Hepatocyte (in vitro differentiated cells): Measurements from ENCODE around the gene AMPD1. TPM values are rescaled to one million over a fixed set of nuclear protein-coding genes. Genes with fewer than 3 reads are reported as not detected.

Experiments used
- DNase-seq: peaks from one replicate; pipeline ENCODE4 v3.0.0-alpha.2; 2016; ENCODE audit warnings: low spot score
- H2AFZ ChIP-seq: fragments of 200-600 bp; sonication (generic); 2 replicates; pipeline ENCODE4 v1.6.0; 2016; ENCODE audit warnings: antibody characterized with exemption, mild to moderate bottlenecking
- H3K27ac ChIP-seq: fragments of 200-600 bp; sonication (generic); 2 replicates; pipeline ENCODE4 v1.5.1; 2016; ENCODE audit warnings: mild to moderate bottlenecking
- H3K27me3 ChIP-seq: fragments of 200-600 bp; sonication (generic); 2 replicates; pipeline ENCODE4 v1.6.1; 2016
- H3K36me3 ChIP-seq: fragments of 200-600 bp; sonication (generic); replicated peaks from 2 replicates; pipeline ENCODE4 v1.5.1; 2016; ENCODE audit warnings: low read depth; ENCODE audit not compliant: insufficient read depth
- H3K4me1 ChIP-seq: fragments of 200-600 bp; sonication (generic); 2 replicates; pipeline ENCODE4 v1.5.1; 2016; ENCODE audit warnings: mild to moderate bottlenecking, moderate library complexity; ENCODE audit not compliant: insufficient read depth
- H3K4me2 ChIP-seq: fragments of 200-600 bp; sonication (generic); 2 replicates; pipeline ENCODE4 v1.6.0; 2016
- H3K4me3 ChIP-seq: fragments of 200-600 bp; sonication (generic); 2 replicates; pipeline ENCODE4 v1.5.1; 2016; ENCODE audit warnings: mild to moderate bottlenecking
- H3K79me2 ChIP-seq: fragments of 200-600 bp; sonication (generic); 2 replicates; pipeline ENCODE4 v1.6.0; 2017; ENCODE audit warnings: mild to moderate bottlenecking
- H3K9me2 ChIP-seq: fragments of 200-600 bp; sonication (generic); replicated peaks from 2 replicates; pipeline ENCODE4 v1.6.0; 2017; ENCODE audit warnings: mild to moderate bottlenecking; ENCODE audit not compliant: insufficient read depth
- H3K9me3 ChIP-seq: fragments of 200-600 bp; sonication (generic); 2 replicates; pipeline ENCODE4 v1.5.1; 2016; ENCODE audit warnings: low read depth, mild to moderate bottlenecking
- H4K20me1 ChIP-seq: fragments of 200-600 bp; sonication (generic); 2 replicates; pipeline ENCODE4 v1.6.0; 2016; ENCODE audit warnings: mild to moderate bottlenecking; ENCODE audit not compliant: insufficient read depth, poor library complexity, severe bottlenecking
- EZH2 ChIP-seq: fragments of 200-600 bp; sonication (generic); IDR thresholded peaks from 2 replicates; pipeline ENCODE4 v1.6.1; 2016; ENCODE audit warnings: antibody characterized with exemption, mild to moderate bottlenecking, borderline replicate concordance
- EZH2phosphoT487 ChIP-seq: fragments of 200-600 bp; sonication (generic); IDR thresholded peaks from one replicate; pipeline ENCODE4 v1.6.1; 2018; ENCODE audit warnings: antibody characterized with exemption, mild to moderate bottlenecking, low read depth, moderate library complexity; ENCODE audit not compliant: unreplicated experiment, severe bottlenecking
- WGBS: methylation state at CpG from one replicate; pipeline ENCODE4 v1.1.6; 2016; ENCODE audit warnings: low lambda C conversion rate; ENCODE audit errors: missing lambda C conversion rate; 5-methylcytosine and 5-hydroxymethylcytosine counted together
- polyA plus RNA-seq: library from polyadenylated mRNA; unstranded; fragments of >200 nt; fragmentation: Nextera tagmentation; extraction: Ambion mirVana; gene quantifications from 2 replicates; pipeline ENCODE4 v1.2.1, GENCODE V29; 2016
- total RNA-seq: library from RNA; depleted of rRNA; stranded (reverse); fragments of >200 nt; gene quantifications from 2 replicates; pipeline ENCODE4 v1.2.3, GENCODE V29; 2014
- TF ChIP-seq, protein P1 (sequence below): fragments of 200-600 bp; sonication (generic); IDR thresholded peaks from 2 replicates; pipeline ENCODE4 v1.5.1; 2016; ENCODE audit warnings: antibody characterized with exemption, mild to moderate bottlenecking; ENCODE audit not compliant: poor library complexity

AMPD1 gene
- total and polyA plus RNA-seq, 2 experiments from 2014 or later = not detected

DNA sequence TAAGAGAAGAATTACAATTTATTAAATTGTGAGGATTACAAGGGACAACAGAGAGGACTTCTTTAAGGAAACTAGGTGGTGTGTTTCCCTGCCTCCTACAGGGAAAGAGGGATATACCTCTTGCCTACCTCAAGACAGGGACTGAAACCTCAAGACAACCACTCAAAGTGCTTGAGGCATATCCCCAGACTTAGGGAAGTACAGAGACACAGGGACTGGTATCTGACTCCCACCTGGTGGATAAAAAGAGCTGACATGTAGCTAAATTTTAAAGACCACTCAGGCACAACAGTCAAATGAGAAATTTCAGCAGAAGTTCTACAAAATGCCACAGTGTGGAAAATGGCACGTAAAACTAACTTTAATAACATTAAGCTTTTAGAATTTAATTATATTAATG is 46.8 kb downstream of the AMPD1 start:
- no peaks in the 10 kb centered on the region for H3K27me3 ChIP-seq
- 89% methylated on average over 1 of the region's 1 CpG for WGBS
- no peak overlapping the region for H2AFZ ChIP-seq
- TF ChIP-seq EZH2 = no peak
- DNase-seq = no peak
- H3K9me3 ChIP-seq = no peaks in the 10 kb centered on the region
- no peaks in the 10 kb centered on the region for H3K36me3 ChIP-seq
- H3K9me2 ChIP-seq = no peaks in the 10 kb centered on the region
- H3K79me2 ChIP-seq = no peaks in the 10 kb centered on the region
- H3K4me3 ChIP-seq = no peak overlapping the region
- H3K4me2 ChIP-seq = no peak overlapping the region
- no peak overlapping the region for H3K27ac ChIP-seq
- H4K20me1 ChIP-seq = no peaks in the 10 kb centered on the region
- no peaks in the 10 kb centered on the region for H3K4me1 ChIP-seq

DNA sequence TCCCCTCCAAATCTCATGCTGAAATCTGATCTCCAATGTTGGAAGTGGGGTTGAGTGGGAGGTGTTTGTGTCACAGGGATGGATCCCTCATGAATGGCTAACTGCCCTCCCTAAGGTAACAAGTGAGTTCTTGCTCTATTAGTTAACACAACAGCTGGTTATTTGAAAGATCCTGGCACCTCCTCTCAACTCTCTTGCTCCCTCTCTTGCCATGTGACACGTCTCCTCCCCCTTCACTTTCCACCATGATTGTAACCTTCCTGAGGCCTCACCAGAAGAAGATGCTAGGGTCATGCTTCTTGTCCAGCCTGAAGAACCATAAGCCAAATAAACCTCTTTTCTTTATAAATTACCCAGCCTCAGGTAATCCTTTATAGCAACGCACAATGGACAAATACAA is 54.0 kb downstream of the AMPD1 start:
- H3K27me3 ChIP-seq = no peaks in the 10 kb centered on the region
- no peak overlapping the region for H3K4me2 ChIP-seq
- no peak overlapping the region for H2AFZ ChIP-seq
- H3K9me2 ChIP-seq = no peaks in the 10 kb centered on the region
- no peaks in the 10 kb centered on the region for H3K9me3 ChIP-seq
- H3K79me2 ChIP-seq = no peaks in the 10 kb centered on the region
- H3K36me3 ChIP-seq = no peaks in the 10 kb centered on the region
- H3K27ac ChIP-seq = no peak overlapping the region
- no peak for TF ChIP-seq EZH2phosphoT487
- TF ChIP-seq, protein P1, sequence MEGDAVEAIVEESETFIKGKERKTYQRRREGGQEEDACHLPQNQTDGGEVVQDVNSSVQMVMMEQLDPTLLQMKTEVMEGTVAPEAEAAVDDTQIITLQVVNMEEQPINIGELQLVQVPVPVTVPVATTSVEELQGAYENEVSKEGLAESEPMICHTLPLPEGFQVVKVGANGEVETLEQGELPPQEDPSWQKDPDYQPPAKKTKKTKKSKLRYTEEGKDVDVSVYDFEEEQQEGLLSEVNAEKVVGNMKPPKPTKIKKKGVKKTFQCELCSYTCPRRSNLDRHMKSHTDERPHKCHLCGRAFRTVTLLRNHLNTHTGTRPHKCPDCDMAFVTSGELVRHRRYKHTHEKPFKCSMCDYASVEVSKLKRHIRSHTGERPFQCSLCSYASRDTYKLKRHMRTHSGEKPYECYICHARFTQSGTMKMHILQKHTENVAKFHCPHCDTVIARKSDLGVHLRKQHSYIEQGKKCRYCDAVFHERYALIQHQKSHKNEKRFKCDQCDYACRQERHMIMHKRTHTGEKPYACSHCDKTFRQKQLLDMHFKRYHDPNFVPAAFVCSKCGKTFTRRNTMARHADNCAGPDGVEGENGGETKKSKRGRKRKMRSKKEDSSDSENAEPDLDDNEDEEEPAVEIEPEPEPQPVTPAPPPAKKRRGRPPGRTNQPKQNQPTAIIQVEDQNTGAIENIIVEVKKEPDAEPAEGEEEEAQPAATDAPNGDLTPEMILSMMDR = no peak
- TF ChIP-seq EZH2 = no peak
- no peak for DNase-seq
- H4K20me1 ChIP-seq = no peaks in the 10 kb centered on the region
- 87% methylated on average over 2 of the region's 2 CpGs for WGBS
- no peak overlapping the region for H3K4me3 ChIP-seq
- no peaks in the 10 kb centered on the region for H3K4me1 ChIP-seq

DNA sequence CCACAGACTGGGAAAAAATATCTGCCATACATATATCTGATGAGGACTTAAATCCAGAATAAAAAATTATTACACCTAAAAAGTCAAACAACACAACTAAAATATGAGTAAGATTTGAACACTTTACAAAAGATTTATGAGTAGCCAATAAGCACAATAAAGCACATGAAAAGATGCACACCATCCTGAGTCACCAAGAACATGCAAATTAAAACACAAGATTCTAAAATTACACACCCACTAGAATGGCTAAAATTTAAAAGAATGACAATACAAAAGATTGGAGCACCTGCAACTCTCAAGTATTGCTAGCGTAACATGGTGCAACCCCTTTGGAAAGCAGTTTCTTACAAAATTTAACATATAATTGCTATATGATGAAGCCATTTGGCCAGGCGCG is 56.4 kb downstream of the AMPD1 start:
- no peaks in the 10 kb centered on the region for H3K36me3 ChIP-seq
- no peaks in the 10 kb centered on the region for H3K9me2 ChIP-seq
- no peaks in the 10 kb centered on the region for H3K79me2 ChIP-seq
- no peaks in the 10 kb centered on the region for H3K27me3 ChIP-seq
- H3K4me3 ChIP-seq = no peak overlapping the region
- TF ChIP-seq EZH2phosphoT487 (no peak), EZH2 (no peak)
- TF ChIP-seq, protein P1 = no peak
- H4K20me1 ChIP-seq = no peaks in the 10 kb centered on the region
- no peaks in the 10 kb centered on the region for H3K9me3 ChIP-seq
- H3K27ac ChIP-seq = no peak overlapping the region
- DNase-seq = no peak
- 66% methylated on average over 3 of the region's 3 CpGs for WGBS
- no peak overlapping the region for H3K4me2 ChIP-seq
- H3K4me1 ChIP-seq = no peaks in the 10 kb centered on the region
- H2AFZ ChIP-seq = no peak overlapping the region

DNA sequence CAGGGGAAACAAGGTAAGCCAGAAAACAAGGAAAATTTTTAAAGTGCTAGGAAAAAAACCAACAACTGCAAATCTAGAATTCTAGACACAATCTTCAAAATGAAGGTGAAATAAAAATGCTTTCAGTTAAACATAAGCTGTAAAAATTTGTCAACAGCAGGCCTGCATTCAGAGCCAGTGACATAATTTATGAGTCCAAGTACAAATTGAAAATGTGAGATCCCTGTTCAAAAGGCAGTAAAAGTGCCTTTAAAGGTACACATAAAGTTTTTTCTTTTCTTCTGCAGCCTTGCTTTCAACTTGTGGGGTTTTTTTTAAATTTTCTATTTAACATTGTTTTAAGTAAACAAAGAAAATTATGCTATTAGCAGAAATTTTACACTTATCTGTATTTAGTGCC is 62.9 kb downstream of the AMPD1 start:
- Histone ChIP-seq H3K9me3 (no peaks in the 10 kb centered on the region), H3K36me3 (no peaks in the 10 kb centered on the region), H3K9me2 (no peaks in the 10 kb centered on the region), H3K4me1 (no peaks in the 10 kb centered on the region), H4K20me1 (no peaks in the 10 kb centered on the region), H3K27ac (no peak overlapping the region), H3K79me2 (no peaks in the 10 kb centered on the region), H3K27me3 (no peaks in the 10 kb centered on the region), H3K4me2 (no peak overlapping the region), H2AFZ (no peak overlapping the region), H3K4me3 (no peak overlapping the region)
- TF ChIP-seq EZH2phosphoT487 (no peak), EZH2 (no peak)
- TF ChIP-seq, protein P1 = no peak
- no peak for DNase-seq
